GM23248 (cell line): ENCODE data around the gene IGF2BP2.

Experiments
- EZH2 ChIP-seq: fragments of 200-600 bp; sonication (generic); IDR thresholded peaks from 2 replicates; pipeline ENCODE4 v1.6.1; 2018; ENCODE audit warnings: antibody characterized with exemption, mild to moderate bottlenecking; ENCODE audit not compliant: insufficient read depth, poor library complexity, severe bottlenecking
- EZH2phosphoT487 ChIP-seq: fragments of 200-600 bp; sonication (generic); IDR thresholded peaks from 2 replicates; pipeline ENCODE4 v1.6.1; 2018; ENCODE audit warnings: antibody characterized with exemption, moderate library complexity, mild to moderate bottlenecking, low read depth; ENCODE audit not compliant: insufficient read depth

- TF ChIP-seq EZH2 (no peak), EZH2phosphoT487 (no peak)
Measured at GRCh38 chr3:185625784-185626183, 199.1 kb downstream of the IGF2BP2 start.
